Transverse colon (tissue), 4 donors: ENCODE data around the gene PLEK2. TPM values are rescaled to one million over a fixed set of nuclear protein-coding genes. Genes with fewer than 3 reads are reported as not detected.

Experiments
- DNase-seq: peaks from one replicate; pipeline ENCODE4 v3.0.0-alpha.2; 2019
- H3K27ac ChIP-seq, 4 donors: fragments of 200-600 bp; sonication (generic); 2 replicates each; pipeline ENCODE4 v1.5.1; 2016 to 2018; ENCODE audit warnings: inconsistent platforms in 4 of 4
- H3K27me3 ChIP-seq: fragments of 200-600 bp; sonication (generic); 2 replicates; pipeline ENCODE4 v1.5.1; 2017; ENCODE audit warnings: inconsistent platforms
- H3K36me3 ChIP-seq, 4 donors: fragments of 200-600 bp; sonication (generic); 2 replicates each; pipeline ENCODE4 v1.5.1; 2017 to 2019; ENCODE audit warnings: inconsistent platforms in 4 of 4
- H3K4me1 ChIP-seq, 4 donors: fragments of 200-600 bp; sonication (generic); 2 replicates each; pipeline ENCODE4 v1.5.1; 2017 to 2020; ENCODE audit warnings: inconsistent platforms in 4 of 4
- H3K4me3 ChIP-seq, 4 donors: fragments of 200-600 bp; sonication (generic); 1 replicate in 1 of 4; 2 replicates in 3 of 4; pipeline versions ENCODE4 v1.5.1 to v1.6.1; 2017 to 2019; ENCODE audit warnings: inconsistent platforms in 4 of 4
- H3K9me3 ChIP-seq, 2 donors: fragments of 200-600 bp; sonication (generic); 2 replicates each; pipeline ENCODE4 v1.5.1; 2017 to 2019; ENCODE audit warnings: inconsistent platforms in 2 of 2
- EP300 ChIP-seq: sonication (generic); formaldehyde crosslinking; IDR thresholded peaks from one replicate; pipeline ENCODE4 v1.6.1; 2017; ENCODE audit warnings: antibody characterized with exemption, low read depth
- POLR2A ChIP-seq: fragments of 450-650 bp; IDR thresholded peaks from one replicate; pipeline ENCODE4 v1.6.1; 2016; ENCODE audit warnings: antibody characterized with exemption, mild to moderate bottlenecking, moderate library complexity
- POLR2AphosphoS5 ChIP-seq, 3 donors: sonication (generic); formaldehyde crosslinking; IDR thresholded peaks; one replicate each; pipeline ENCODE4 v1.6.1; 2016; ENCODE audit warnings: antibody characterized with exemption in 3 of 3
- WGBS, 2 donors: methylation state at CpG; one replicate each; pipeline ENCODE4 v1.1.5; 2018; ENCODE audit warnings: low coverage in 1 of 2; 5-methylcytosine and 5-hydroxymethylcytosine counted together
- in situ Hi-C, 4 donors: fragments of 200-750 bp; cut with MboI; loops; one replicate each; pipeline versions ENCODE4 v1.15.0 to v1.15.1; 2017; ENCODE audit warnings: low sequenced_read_pairs in 3 of 4, low pct_ligation_motif_present in 1 of 4, low pct_unique_long_range_greater_than_20kb in 1 of 4
- intact Hi-C: fragments of 100-400 bp; cut with DNase I; formaldehyde crosslinking; loops from one replicate; pipeline ENCODE4 v1.15.1; 2023; ENCODE audit warnings: low total_unique reads
- total RNA-seq, 4 donors: library from RNA; depleted of rRNA; stranded (reverse); fragments of >200 nt; gene quantifications; one replicate each; pipeline ENCODE4 v1.1.0, GENCODE V29; 2016
- TF ChIP-seq, protein P1 (sequence below), 5 experiments: fragments of 200-600 bp in 3 of 5; fragments of 450-650 bp in 2 of 5; sonication (generic) in 3 of 5; IDR thresholded peaks; 1 replicate in 2 of 5; 2 replicates in 3 of 5; pipeline ENCODE4 v1.5.1; 2016 to 2017; ENCODE audit warnings: antibody characterized with exemption in 5 of 5, inconsistent platforms in 3 of 5, mild to moderate bottlenecking in 2 of 5, moderate library complexity in 1 of 5

PLEK2 gene
- total RNA-seq, 4 donors from 2014 or later, result 5.2 to 61.1 (median 28.9) TPM

DNA sequence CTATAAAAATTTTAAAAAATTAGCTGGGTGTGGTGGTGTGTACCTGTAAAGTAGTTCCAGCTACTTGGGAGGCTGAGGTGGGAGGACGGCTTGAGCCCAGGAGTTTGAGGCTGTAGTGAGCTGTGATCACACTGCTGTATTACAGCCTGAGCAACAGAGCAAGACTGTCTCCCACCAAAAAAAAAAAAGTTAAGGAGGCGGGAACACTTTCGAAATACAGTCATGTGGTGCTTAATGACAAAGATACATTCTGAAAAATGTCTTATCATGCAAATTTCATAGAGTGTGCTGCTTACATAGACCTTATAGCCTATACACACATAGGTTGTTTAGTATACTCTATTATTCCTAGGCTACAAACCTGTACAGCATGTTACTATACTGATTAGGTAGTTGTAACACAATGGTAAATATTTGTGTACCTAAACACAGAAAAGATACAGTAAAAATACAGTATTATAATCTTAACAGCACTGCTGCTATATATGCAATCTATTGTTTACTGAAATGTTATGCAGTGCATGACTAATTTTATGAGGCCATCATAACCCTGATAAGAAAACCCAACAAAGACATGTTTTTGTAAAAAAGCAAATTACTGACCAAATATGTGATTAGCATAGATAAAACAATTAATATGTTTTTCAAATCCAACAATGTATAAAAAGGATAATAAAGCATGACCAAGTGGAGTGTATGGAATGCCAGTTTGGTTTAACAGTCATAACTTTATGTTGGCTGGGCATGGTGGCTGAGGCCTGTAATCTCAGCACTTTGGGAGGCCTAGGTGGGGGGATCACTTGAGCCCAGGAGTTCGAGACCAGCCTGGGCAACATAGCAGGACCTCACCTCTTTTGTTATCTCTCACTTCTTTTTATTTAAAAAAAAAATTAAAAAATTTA, 40.5 kb downstream of the PLEK2 start:
- Histone ChIP-seq H3K4me1 (no peaks in the 10 kb centered on the region), H3K9me3 (no peaks in the 10 kb centered on the region), H3K27ac (no peak overlapping the region), H3K36me3 (peaks cover 0 to 63% (median 23%) of the 10 kb centered on the region in 4 donors), H3K27me3 (no peaks in the 10 kb centered on the region), H3K4me3 (no peak overlapping the region)
- in situ Hi-C loops (no loop called here), intact Hi-C loops (no loop called here)
- TF ChIP-seq POLR2AphosphoS5 (IDR thresholded peaks at IDR 0.05) (no peak), POLR2A (no peak), EP300 (no peak)
- TF ChIP-seq, protein P1, sequence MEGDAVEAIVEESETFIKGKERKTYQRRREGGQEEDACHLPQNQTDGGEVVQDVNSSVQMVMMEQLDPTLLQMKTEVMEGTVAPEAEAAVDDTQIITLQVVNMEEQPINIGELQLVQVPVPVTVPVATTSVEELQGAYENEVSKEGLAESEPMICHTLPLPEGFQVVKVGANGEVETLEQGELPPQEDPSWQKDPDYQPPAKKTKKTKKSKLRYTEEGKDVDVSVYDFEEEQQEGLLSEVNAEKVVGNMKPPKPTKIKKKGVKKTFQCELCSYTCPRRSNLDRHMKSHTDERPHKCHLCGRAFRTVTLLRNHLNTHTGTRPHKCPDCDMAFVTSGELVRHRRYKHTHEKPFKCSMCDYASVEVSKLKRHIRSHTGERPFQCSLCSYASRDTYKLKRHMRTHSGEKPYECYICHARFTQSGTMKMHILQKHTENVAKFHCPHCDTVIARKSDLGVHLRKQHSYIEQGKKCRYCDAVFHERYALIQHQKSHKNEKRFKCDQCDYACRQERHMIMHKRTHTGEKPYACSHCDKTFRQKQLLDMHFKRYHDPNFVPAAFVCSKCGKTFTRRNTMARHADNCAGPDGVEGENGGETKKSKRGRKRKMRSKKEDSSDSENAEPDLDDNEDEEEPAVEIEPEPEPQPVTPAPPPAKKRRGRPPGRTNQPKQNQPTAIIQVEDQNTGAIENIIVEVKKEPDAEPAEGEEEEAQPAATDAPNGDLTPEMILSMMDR (IDR thresholded peaks at IDR 0.05), result no peak
- WGBS, 2 donors, result 90 to 96% methylated on average over 4 of the region's 4 CpGs
- DNase-seq, result no peak

DNA sequence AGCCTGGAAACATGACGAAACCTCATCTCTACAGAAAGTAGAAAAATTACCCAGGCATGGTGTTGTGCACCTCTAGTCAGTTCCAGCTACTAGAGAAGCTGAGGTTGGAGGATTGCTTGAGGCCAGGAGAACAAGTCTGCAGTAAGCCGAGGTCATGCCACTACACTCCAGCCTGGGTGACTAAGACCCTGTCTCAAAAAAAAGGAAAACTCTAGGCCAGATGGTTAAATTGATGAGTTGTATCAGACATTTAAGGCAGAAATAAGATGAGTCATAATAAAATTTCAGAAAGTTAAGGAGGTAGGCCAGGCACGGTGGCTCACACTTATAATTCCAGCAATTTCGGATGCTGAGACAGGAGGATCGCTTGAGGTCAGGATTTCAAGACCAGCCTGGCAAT, 41.1 kb downstream of the PLEK2 start:
- Histone ChIP-seq H3K4me3 (no peak overlapping the region), H3K36me3 (peaks cover 0 to 63% (median 23%) of the 10 kb centered on the region in 4 donors), H3K9me3 (no peaks in the 10 kb centered on the region), H3K27ac (no peak overlapping the region), H3K4me1 (no peaks in the 10 kb centered on the region), H3K27me3 (no peaks in the 10 kb centered on the region)
- 80 to 92% methylated on average over 3 to 5 of the region's 5 CpGs for WGBS, 2 donors
- DNase-seq, result no peak
- in situ Hi-C loops (no loop called here), intact Hi-C loops (no loop called here)
- TF ChIP-seq EP300 (no peak), POLR2A (no peak)

DNA sequence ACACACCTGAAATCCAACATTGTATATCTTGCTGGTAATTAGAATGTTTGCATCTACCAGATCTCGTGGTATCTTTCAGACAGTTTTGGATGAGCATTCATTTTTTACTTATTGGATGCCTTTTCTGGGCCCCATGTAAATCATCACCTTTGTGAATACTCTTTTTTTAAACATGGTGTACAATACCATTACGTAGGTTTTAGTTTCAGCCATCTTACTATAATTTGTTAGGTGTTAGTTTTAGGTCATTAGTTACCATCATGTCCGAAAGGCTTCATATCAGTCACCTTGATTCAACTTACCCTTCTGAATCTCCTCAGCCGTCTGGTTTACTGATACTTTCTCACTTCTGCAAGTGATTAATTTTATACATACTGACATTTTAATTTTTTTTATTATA, 46.5 kb downstream of the PLEK2 start:
- Histone ChIP-seq H3K27ac (no peak overlapping the region), H3K4me1 (peaks cover 18 to 33% (median 27%) of the 10 kb centered on the region in 4 donors), H3K36me3 (peaks cover 0 to 47% (median 15%) of the 10 kb centered on the region in 4 donors), H3K4me3 (no peak overlapping the region), H3K9me3 (no peaks in the 10 kb centered on the region), H3K27me3 (no peaks in the 10 kb centered on the region)
- DNase-seq, result no peak
- in situ Hi-C loops (no loop called here), intact Hi-C loops (no loop called here)
- TF ChIP-seq POLR2AphosphoS5 (IDR thresholded peaks at IDR 0.05) (no peak), EP300 (no peak), POLR2A (no peak)
- TF ChIP-seq, protein P1 (IDR thresholded peaks at IDR 0.05), result no peak
- WGBS, 2 donors, result 92 to 100% methylated on average over 4 of the region's 4 CpGs

DNA sequence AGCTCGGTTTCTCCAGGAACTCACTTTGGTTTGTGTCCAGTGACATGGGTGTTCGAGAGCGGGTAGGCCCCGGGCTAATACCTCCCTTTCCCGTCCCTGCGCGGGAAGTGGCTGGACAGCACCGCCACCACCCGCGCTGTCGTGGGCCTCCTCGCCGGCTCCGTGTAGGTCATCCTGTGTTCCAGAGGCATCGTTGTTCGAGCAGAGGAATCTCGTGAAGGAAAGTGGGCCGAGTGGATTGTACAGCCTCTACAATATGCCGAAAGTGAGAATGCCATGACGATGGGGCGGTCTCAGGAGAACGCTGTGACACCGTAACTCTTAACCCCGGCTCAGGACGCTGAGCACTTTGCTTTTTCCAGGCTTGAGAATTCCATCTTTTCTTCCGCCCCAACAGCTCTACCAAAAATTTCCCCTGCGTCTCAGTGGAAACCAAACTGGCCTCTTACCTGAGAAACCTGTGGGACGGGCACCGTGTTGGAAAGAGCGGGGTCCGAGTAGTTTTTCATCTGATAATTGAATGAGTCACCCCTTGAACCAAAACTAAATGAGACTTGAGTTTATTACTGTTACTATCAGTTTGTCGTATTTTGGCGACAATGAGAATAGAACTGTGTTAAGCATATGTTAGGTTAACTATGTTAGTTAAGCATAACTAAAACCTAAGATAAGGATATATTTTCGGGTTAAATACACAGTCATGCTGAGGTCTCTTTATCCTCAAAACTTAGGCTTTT, 51.3 kb downstream of the PLEK2 start:
- Histone ChIP-seq H3K27me3 (no peaks in the 10 kb centered on the region), H3K27ac (peak overlapping the region; percentile 91 to 95 (median 93)), H3K9me3 (no peaks in the 10 kb centered on the region), H3K4me3 (peak overlapping the region; percentile 66 to 89 (median 86)), H3K36me3 (peaks cover 0 to 14% (median 2%) of the 10 kb centered on the region in 4 donors), H3K4me1 (peaks cover 33 to 60% (median 40%) of the 10 kb centered on the region in 4 donors)
- intact Hi-C loops, result no loop called here
- no peak for DNase-seq
- in situ Hi-C loops, result no loop called here
- WGBS, 2 donors, result 0 to 1% methylated on average over 6 to 33 of the region's 34 CpGs
- TF ChIP-seq EP300, result no peak
- TF ChIP-seq POLR2AphosphoS5 (IDR thresholded peaks at IDR 0.05), result no peak
- TF ChIP-seq, protein P1 (IDR thresholded peaks at IDR 0.05), result no peak
- TF ChIP-seq POLR2A, result no peak
